Endothelial cell of umbilical vein (primary cell): ENCODE data around the gene AKR1C2. TPM values are rescaled to one million over a fixed set of nuclear protein-coding genes. Genes with fewer than 3 reads are reported as not detected.

Source experiments
- BruUV-seq: library from RNA; stranded (reverse); fragments of 400-500 nt; replicated peaks from 2 replicates; lab custom pipeline; 2021; lab: Mats Ljungman, UMichigan
- CTCF ChIA-PET: fragments of 300-600, 350-600 bp; sonication (Branson Sonifier 250); formaldehyde crosslinking; loops from one replicate; lab custom pipeline; 2021; ENCODE audit warnings: antibody characterized with exemption, inconsistent platforms; lab: Charles Lee
- POLR2A ChIA-PET: fragments of 300-600, 350-600 bp; sonication (Branson Sonifier 250); formaldehyde crosslinking; loops from one replicate; lab custom pipeline; 2021; ENCODE audit warnings: antibody characterized with exemption, inconsistent platforms; lab: Charles Lee
- DNase-seq: peaks from one replicate; pipeline ENCODE4 v3.0.0-alpha.2; 2011; ENCODE audit warnings: low read depth, low spot score
- FAIRE-seq: peaks from 2 replicates; lab custom pipeline; 2011; peaks lifted over from hg19 to GRCh38; lab: Jason Lieb, UNC
- H2AFZ ChIP-seq: 2 replicates; pipeline ENCODE4 v1.6.0; 2012; ENCODE audit warnings: low read depth, low read length, control low read depth, inconsistent platforms
- H3K27ac ChIP-seq: 2 replicates; pipeline ENCODE4 v1.5.1; 2011; ENCODE audit warnings: low read depth, mild to moderate bottlenecking, control low read depth, low read length, moderate library complexity; ENCODE audit not compliant: insufficient read depth
- H3K27me3 ChIP-seq, 2 experiments: 2 replicates each; pipeline versions ENCODE4 v1.6.0 to v1.6.1; 2011; ENCODE audit warnings: low read length in 2 of 2, mixed read lengths in 1 of 2; ENCODE audit not compliant: control insufficient read depth in 2 of 2, insufficient read depth in 2 of 2
- H3K36me3 ChIP-seq, 2 experiments: 2 replicates in 1 of 2; 3 replicates in 1 of 2; pipeline ENCODE4 v1.5.1; 2011; ENCODE audit warnings: low read length in 2 of 2, mild to moderate bottlenecking in 1 of 2, moderate library complexity in 1 of 2; ENCODE audit not compliant: control insufficient read depth in 2 of 2, insufficient read depth in 2 of 2; ENCODE audit errors: extremely low read depth in 1 of 2
- H3K4me1 ChIP-seq: 3 replicates; pipeline ENCODE4 v1.5.1; 2011; ENCODE audit warnings: mild to moderate bottlenecking, low read length; ENCODE audit not compliant: control insufficient read depth, insufficient read depth; ENCODE audit errors: extremely low read depth
- H3K4me2 ChIP-seq: 2 replicates; pipeline ENCODE4 v1.6.1; 2011; ENCODE audit warnings: low read length, control low read depth, mixed read lengths; ENCODE audit not compliant: insufficient read depth
- H3K4me3 ChIP-seq, 3 experiments: fragments of 200-600 bp in 1 of 3; sonication (generic), shearing (Covaris generic) in 1 of 3; replicated peaks in 1 of 3; 2 replicates each; pipeline ENCODE4 v1.5.1; 2011 to 2016; ENCODE audit warnings: control low read depth in 3 of 3, low read length in 3 of 3, mild to moderate bottlenecking in 2 of 3, inconsistent platforms in 1 of 3, low read depth in 1 of 3, moderate library complexity in 1 of 3; ENCODE audit not compliant: insufficient read depth in 1 of 3
- H3K79me2 ChIP-seq: 2 replicates; pipeline ENCODE4 v1.6.0; 2012; ENCODE audit warnings: low read length, inconsistent platforms; ENCODE audit not compliant: control insufficient read depth, insufficient read depth
- H3K9ac ChIP-seq: replicated peaks from 2 replicates; pipeline ENCODE3; 2011; ENCODE audit warnings: low read length, control low read depth; ENCODE audit not compliant: insufficient read depth; ENCODE audit errors: extremely low read depth
- H3K9me1 ChIP-seq: replicated peaks from 3 replicates; pipeline ENCODE4 v1.6.0; 2011; ENCODE audit warnings: mild to moderate bottlenecking, low read length; ENCODE audit not compliant: control insufficient read depth, insufficient read depth; ENCODE audit errors: extremely low read depth
- H3K9me3 ChIP-seq: replicated peaks from 2 replicates; pipeline ENCODE4 v1.5.1; 2012; ENCODE audit warnings: low read length, inconsistent platforms; ENCODE audit not compliant: control insufficient read depth, insufficient read depth
- H4K20me1 ChIP-seq: replicated peaks from 2 replicates; pipeline ENCODE3; 2011; ENCODE audit warnings: mild to moderate bottlenecking, low read length; ENCODE audit not compliant: control insufficient read depth, insufficient read depth; ENCODE audit errors: extremely low read depth
- EZH2 ChIP-seq: IDR thresholded peaks from 2 replicates; pipeline ENCODE4 v1.6.1; 2012; ENCODE audit warnings: borderline replicate concordance, low read depth, mild to moderate bottlenecking, moderate library complexity, low read length, inconsistent platforms; ENCODE audit not compliant: severe bottlenecking
- FOS ChIP-seq: IDR thresholded peaks from 2 replicates; pipeline ENCODE4 v1.6.1; 2011; ENCODE audit warnings: mild to moderate bottlenecking, low read length, moderate library complexity, borderline replicate concordance; ENCODE audit not compliant: insufficient read depth
- GATA2 ChIP-seq: IDR thresholded peaks from 2 replicates; pipeline ENCODE4 v1.7.0; 2011; ENCODE audit warnings: low read depth, mild to moderate bottlenecking, moderate library complexity, mixed read lengths, low read length; ENCODE audit not compliant: insufficient read length, insufficient read depth
- JUN ChIP-seq: IDR thresholded peaks from 2 replicates; pipeline ENCODE4 v1.6.1; 2011; ENCODE audit warnings: borderline replicate concordance, low read depth; ENCODE audit not compliant: insufficient read length, insufficient read depth
- MYC ChIP-seq: IDR thresholded peaks from one replicate; pipeline ENCODE4 v1.6.1; 2011; ENCODE audit warnings: mild to moderate bottlenecking, low read depth, low read length
- POLR2A ChIP-seq: IDR thresholded peaks from 2 replicates; pipeline ENCODE4 v1.6.1; 2012; ENCODE audit warnings: low read depth, mild to moderate bottlenecking, control low read depth, low read length
- POLR2AphosphoS5 ChIP-seq: IDR thresholded peaks from 2 replicates; pipeline ENCODE4 v1.6.1; 2012; ENCODE audit warnings: low read depth, mild to moderate bottlenecking, control low read depth, low read length, moderate library complexity; ENCODE audit not compliant: insufficient read depth
- dilution Hi-C: fragments of 300-500 bp; cut with MboI; formaldehyde crosslinking; loops from one replicate; pipeline ENCODE4 v1.15.0; 2019; ENCODE audit warnings: low sequenced_read_pairs; ENCODE audit not compliant: extremely low pct_ligation_motif_present
- intact Hi-C: fragments of 100-400 bp; cut with micrococcal nuclease; formaldehyde crosslinking; loops from one replicate; pipeline ENCODE4 v1.10.0; 2022
- polyA plus RNA-seq, 4 experiments: library from polyadenylated mRNA; depleted of rRNA in 3 of 4; stranded (reverse) in 3 of 4; unstranded in 1 of 4; fragments of >200 nt; gene quantifications; 2 replicates each; pipeline versions ENCODE4 v1.2.1 to v1.2.3, GENCODE V29; 2011 to 2012; ENCODE audit warnings: missing spikeins in 1 of 4
- total RNA-seq: library from RNA; stranded (reverse); gene quantifications from 2 replicates; pipeline ENCODE4 v1.2.3, GENCODE V29; 2021
- TF ChIP-seq, protein P1 (sequence below), 2 donors: IDR thresholded peaks; 1 replicate in 1 of 2; 2 replicates in 1 of 2; pipeline ENCODE4 v1.5.1; 2011; ENCODE audit warnings: low read length in 2 of 2, mild to moderate bottlenecking in 2 of 2, moderate library complexity in 2 of 2, control low read depth in 1 of 2, inconsistent platforms in 1 of 2, low read depth in 1 of 2; ENCODE audit not compliant: insufficient read depth in 1 of 2; ENCODE audit errors: extremely low read depth in 1 of 2
- TF ChIP-seq, protein P2 (sequence below): IDR thresholded peaks from 2 replicates; pipeline ENCODE4 v1.6.1; 2011; ENCODE audit not compliant: insufficient read depth, insufficient read length

AKR1C2 gene
- total and polyA plus RNA-seq, 2 donors (not counting 3 experiments of a cell fraction or from before 2014, with no cell fraction given) = 0.84 to 1.7 TPM

DNA sequence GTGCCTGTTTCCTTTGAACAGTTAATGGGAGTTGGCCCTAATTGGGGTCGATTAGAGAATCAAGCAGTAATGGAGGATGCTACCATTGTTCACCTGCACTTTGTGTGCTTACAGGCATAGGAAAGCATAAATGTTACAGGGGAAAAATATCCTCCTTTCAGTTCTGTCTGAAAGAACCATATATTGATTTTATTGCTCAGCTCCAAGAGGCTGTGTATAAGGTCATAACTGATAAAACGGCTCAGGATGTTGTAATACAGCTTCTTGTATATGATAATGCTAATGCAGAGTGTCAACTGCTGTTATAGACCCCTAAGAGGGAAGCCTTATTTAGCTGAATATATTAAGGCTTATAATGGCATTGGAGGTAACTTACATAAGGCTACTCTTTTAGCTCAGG is 32.9 kb upstream of the AKR1C2 start:
- no TSS peak for BruUV-seq
- no peak overlapping the region for H3K4me2 ChIP-seq
- no peak for FAIRE-seq
- no peak overlapping the region for H2AFZ ChIP-seq
- H3K9ac ChIP-seq = no peak overlapping the region
- dilution Hi-C loops = no loop called here
- H3K27me3 ChIP-seq = no peaks in the 10 kb centered on the region
- H3K9me3 ChIP-seq = peaks cover 2% of the 10 kb centered on the region
- no peaks in the 10 kb centered on the region for H4K20me1 ChIP-seq
- no peak overlapping the region for H3K27ac ChIP-seq
- POLR2A ChIA-PET = no interaction called here
- DNase-seq = no peak
- H3K9me1 ChIP-seq = no peaks in the 10 kb centered on the region
- no peaks in the 10 kb centered on the region for H3K79me2 ChIP-seq
- H3K4me1 ChIP-seq = no peaks in the 10 kb centered on the region
- TF ChIP-seq, protein P1, sequence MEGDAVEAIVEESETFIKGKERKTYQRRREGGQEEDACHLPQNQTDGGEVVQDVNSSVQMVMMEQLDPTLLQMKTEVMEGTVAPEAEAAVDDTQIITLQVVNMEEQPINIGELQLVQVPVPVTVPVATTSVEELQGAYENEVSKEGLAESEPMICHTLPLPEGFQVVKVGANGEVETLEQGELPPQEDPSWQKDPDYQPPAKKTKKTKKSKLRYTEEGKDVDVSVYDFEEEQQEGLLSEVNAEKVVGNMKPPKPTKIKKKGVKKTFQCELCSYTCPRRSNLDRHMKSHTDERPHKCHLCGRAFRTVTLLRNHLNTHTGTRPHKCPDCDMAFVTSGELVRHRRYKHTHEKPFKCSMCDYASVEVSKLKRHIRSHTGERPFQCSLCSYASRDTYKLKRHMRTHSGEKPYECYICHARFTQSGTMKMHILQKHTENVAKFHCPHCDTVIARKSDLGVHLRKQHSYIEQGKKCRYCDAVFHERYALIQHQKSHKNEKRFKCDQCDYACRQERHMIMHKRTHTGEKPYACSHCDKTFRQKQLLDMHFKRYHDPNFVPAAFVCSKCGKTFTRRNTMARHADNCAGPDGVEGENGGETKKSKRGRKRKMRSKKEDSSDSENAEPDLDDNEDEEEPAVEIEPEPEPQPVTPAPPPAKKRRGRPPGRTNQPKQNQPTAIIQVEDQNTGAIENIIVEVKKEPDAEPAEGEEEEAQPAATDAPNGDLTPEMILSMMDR (IDR thresholded peaks at IDR 0.05; ENCODE audit: extremely low read depth in 1 of 2, insufficient read depth in 1 of 2, low read depth in 1 of 2, low read length in 2 of 2) = no peak
- TF ChIP-seq, protein P2, sequence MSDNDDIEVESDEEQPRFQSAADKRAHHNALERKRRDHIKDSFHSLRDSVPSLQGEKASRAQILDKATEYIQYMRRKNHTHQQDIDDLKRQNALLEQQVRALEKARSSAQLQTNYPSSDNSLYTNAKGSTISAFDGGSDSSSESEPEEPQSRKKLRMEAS = no peak
- no peak for TF ChIP-seq GATA2
- no peak for TF ChIP-seq POLR2A
- H3K36me3 ChIP-seq = no peaks in the 10 kb centered on the region
- intact Hi-C loops = no loop called here
- no peak overlapping the region for H3K4me3 ChIP-seq
- CTCF ChIA-PET = no interaction called here

DNA sequence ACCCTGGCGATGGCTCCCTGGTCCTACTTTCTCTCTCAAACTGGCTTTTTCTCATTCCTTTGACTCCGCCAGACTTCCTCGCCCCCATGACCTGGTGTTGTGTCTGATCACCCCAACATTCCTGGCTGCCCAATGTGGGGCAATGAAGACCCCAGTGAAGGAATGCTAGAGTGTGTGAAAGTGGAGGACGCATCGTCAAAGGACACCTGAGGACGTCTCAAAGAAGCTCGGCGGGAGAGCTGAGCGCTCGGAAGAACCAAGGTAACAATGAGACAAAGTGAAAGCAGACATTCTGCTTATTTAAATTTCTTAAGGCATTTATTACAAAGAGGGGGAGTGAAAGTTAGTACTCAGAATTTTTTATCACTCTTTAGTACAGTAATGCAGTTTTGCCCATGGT is 31.7 kb upstream of the AKR1C2 start:
- intact Hi-C loops = no loop called here
- Histone ChIP-seq H2AFZ (no peak overlapping the region), H3K4me3 (no peak overlapping the region), H3K9ac (no peak overlapping the region), H3K36me3 (no peaks in the 10 kb centered on the region), H3K9me1 (no peaks in the 10 kb centered on the region), H3K9me3 (peaks cover 2% of the 10 kb centered on the region), H3K27me3 (no peaks in the 10 kb centered on the region), H3K4me1 (no peaks in the 10 kb centered on the region), H3K79me2 (no peaks in the 10 kb centered on the region), H3K27ac (no peak overlapping the region), H4K20me1 (no peaks in the 10 kb centered on the region), H3K4me2 (no peak overlapping the region)
- no peak for FAIRE-seq
- no TSS peak for BruUV-seq
- ChIA-PET POLR2A (no interaction called here), CTCF (interaction anchor here (1.6 kb wide), 1 partner anchor 186 kb away, joined by 8 read pairs; no protein-coding TSS in a partner anchor)
- TF ChIP-seq GATA2 (no peak), POLR2A (no peak), FOS (no peak), POLR2AphosphoS5 (no peak), EZH2 (no peak), MYC (no peak), JUN (no peak)
- TF ChIP-seq, protein P2 = no peak
- TF ChIP-seq, protein P1 (IDR thresholded peaks at IDR 0.05; ENCODE audit: extremely low read depth in 1 of 2, insufficient read depth in 1 of 2, low read depth in 1 of 2, low read length in 2 of 2) = no peak
- dilution Hi-C loops = no loop called here
- no peak for DNase-seq
